GM18526 (cell line): ENCODE results near the gene SLC38A9.

ENCODE experiments used
- POLR2A ChIP-seq: IDR thresholded peaks from 3 replicates; pipeline ENCODE4 v1.6.1; 2011; ENCODE audit not compliant: insufficient read length; ENCODE audit errors: extremely low read depth

Gene SLC38A9

DNA sequence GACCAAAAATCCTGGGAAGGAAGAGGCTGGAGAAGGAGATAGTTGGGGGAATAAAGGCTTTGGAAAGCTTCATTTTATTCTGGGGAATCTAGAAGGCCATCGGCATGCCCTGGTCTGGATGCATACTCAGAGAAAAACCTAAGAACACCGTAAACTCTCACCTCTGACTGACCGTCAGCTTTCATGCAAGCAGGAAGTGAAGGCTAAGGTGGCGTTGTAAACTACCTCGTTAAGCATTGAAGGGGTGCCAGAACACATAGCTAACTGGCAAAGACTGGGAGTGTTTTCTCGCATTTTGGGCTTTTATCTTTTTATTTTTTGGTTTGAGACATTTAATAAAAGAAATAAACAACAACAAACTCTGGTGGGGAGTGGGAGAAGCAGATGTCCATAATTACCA, 2.6 kb upstream of the SLC38A9 start:
- TF ChIP-seq POLR2A = no peak

DNA sequence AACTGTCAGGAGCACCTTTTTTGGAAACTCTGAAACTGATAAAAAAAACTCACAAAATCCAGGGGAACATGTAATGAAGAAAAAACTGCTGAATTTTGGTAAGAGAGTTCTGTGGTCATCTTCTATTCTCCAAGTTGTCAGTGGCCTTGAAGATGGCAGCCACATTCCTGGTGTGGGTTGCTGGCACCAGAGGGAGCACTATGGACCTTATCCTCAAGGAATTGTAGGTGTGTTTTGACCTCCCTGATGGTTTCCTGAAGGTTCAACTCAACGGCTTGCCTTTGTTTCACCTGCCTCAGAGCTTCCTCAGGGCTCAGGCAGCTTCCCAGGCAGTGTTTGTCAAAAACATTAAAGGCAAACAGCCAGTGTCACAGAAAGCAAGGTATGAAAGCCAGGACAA, 2.2 kb upstream of the SLC38A9 start:
- TF ChIP-seq POLR2A = no peak

DNA sequence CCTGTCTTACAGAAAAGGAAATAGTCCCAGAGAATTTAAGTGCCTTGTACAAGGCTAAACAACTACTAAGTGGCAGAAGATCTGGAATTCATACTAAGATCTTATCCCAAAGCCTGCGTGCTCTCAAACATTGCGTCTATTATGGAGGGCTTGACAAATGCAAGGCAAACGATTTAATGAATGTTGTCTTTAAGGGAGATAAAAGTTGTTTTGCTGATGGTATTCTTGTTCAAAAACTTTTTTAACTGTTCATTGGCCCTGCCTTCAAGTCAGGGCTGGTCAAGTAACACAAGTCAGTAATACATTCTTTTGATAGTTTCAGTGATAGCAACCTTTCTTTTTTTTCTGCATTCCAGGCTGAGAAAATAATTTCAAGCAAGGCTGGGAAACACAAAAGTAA, 1.7 kb upstream of the SLC38A9 start:
- no peak for TF ChIP-seq POLR2A

DNA sequence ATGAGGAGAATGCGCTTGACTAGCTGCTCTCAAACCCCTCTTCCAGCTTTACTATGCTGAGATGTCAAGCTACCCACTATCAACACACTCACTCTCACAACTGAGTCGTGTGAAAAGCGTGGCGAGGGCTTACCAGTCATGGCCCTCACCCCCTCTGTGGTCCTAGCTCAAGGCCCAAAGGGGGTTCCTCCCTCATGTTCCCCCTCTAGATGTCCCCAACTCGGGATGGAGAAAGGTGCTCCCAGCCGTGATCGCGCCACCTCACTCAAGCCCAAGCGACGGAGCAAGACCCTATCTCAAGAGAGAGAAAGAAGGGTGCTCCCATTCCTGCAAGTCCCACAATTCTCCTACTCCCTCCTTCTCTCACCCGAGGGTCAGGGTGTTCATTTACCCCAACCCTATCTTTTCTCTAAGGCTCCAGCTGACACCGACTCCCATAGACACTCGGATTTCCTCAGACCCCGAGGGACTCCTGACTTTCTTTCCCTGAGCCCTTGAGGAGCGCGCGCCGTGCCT, 559 bp downstream of the SLC38A9 start:
- TF ChIP-seq POLR2A = no peak

DNA sequence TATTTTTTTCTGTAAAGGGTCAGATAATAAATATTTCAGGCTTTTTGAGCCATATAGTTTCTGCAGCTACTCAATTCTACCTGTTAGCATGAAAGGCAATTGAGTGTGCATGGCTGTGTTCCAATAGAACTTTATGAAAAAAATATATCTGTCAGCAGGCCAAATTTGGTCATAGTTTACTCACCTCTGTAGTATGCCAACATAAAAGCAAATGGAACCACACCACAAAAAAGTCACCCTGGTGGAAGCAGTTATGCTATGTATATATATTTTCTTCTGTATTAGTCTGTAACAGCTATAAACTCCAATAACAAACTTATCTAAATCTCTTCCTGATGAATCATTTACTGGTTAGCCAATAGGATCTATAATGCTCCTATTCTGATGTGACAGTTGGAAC, 3.4 kb downstream of the SLC38A9 start:
- no peak for TF ChIP-seq POLR2A

DNA sequence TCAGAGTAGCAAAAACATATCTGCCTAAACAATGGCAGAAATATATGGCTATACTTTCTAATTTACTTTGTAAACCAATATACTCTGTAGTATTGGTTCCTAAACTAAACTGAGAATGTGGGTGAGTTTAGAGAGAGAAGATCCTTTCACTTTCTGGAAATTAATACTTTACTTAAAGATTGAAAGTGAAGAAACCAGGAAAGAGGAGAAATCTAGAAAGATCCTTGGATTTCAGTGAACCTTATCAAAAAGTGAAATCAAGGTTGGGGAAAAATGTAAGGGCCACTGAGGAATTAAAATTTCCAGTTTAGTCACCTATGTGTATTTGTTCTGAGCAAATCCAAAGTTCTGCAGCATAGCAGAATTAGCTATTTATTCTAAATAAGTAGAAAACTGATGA, 5.9 kb downstream of the SLC38A9 start:
- TF ChIP-seq POLR2A = no peak

DNA sequence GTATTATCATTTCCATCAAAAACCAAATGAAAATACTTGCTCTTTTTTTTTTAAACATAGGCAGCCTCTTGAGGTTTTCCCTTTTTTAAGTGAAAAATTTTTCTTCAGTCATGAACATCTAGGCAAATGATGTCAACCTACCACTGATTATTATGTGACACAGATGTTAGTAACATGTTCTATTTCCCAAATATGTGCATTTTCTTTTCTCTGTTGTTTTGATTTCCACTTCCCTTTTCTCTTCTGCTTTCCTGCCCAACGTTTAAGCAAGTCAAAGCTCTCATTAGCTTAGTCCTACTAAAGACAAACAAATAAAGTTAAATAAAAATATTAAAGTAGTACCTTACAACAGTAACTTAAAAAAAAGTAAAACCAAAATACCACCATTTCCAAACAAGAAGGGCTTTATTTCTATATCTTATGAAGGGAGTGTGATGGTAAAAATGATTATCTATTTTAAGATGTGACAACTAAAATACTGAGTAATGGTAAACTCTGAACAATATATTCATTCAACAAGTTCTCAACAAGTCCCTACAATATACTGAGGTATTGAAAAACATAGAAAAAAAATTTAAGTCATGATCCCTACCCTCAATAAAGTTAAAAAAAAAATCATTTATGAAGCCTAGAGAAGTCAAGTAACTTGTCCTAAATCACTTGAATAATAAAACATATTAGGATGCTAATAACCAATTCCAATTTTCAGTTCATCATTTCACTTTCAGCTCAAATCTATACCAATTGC, 9.4 kb downstream of the SLC38A9 start:
- TF ChIP-seq POLR2A = no peak

DNA sequence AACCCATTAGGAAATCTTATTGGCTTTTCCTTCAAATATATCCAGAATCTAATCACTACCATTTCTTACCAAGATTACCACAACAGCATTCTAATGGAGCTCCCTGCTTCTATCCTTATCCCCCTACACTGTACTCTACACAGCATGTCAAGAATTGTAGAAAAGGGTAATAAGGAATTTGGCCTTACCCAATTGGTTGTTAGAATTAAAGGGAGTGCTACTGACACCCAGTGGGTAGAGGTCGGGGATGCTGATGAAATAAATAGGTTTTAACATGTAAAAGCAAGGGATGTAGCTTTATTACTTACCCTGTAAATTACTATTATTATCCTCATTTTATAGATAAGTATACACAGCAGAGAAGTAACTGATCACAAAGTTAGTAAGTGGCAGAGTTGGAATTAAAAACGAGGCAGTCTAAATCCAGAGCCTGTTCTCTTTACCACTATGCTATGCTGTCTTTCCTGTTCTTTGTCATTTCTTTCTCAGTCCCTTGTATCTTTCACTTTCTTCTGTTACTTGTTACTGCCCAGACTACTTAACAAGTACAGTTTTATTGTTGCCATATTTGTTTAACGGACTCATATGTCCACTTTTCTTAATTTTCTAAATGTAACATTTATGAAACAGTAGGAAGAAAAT, 10.5 kb downstream of the SLC38A9 start:
- no peak for TF ChIP-seq POLR2A

DNA sequence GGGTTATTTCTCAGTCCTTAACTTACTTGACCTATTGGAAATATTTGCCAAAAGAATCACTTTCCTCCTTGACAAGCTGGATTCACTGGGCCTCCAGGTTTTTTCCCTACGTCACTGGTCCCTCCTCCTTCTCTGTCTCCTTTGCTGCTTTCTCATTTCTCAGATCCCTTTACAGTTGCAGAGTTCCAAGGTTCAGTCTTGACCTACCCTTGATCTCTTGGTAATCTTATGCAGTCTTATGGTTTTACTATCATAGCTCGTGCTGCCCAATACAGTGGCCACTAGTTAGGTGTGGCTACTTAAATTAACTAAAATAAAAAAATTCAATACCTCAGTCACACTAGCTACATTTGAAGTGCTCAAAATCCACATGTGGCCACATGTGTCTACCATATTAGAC, 11.4 kb downstream of the SLC38A9 start:
- no peak for TF ChIP-seq POLR2A

DNA sequence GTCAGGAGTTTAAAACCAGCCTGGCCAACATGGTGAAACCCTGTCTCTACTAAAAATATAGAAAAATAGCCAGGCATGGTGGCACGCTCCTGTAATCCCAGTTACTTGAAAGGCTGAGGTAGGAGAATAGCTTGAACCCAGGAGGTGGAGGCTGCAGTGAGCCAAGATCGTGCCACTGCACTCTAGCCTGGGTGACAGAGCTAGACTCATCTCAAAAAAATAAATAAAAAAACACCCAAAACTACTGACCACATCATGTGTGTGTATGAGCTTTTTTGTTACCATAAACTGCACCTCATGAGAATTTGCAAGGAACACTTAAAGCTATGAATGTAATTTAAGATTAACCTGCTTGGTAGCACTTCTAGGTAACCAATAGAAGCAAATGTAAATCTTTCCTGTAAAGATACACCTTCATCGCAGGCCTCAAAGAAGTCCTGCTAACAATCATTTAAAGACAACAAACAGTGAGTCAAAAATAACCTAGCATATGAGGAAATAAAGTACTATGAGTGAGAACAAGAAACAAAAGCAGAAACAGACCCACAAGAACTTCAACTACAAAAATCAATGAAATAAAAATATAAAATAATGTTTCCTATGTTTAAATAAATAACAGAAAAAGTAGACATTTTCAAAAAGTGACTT, 13.0 kb downstream of the SLC38A9 start:
- no peak for TF ChIP-seq POLR2A

DNA sequence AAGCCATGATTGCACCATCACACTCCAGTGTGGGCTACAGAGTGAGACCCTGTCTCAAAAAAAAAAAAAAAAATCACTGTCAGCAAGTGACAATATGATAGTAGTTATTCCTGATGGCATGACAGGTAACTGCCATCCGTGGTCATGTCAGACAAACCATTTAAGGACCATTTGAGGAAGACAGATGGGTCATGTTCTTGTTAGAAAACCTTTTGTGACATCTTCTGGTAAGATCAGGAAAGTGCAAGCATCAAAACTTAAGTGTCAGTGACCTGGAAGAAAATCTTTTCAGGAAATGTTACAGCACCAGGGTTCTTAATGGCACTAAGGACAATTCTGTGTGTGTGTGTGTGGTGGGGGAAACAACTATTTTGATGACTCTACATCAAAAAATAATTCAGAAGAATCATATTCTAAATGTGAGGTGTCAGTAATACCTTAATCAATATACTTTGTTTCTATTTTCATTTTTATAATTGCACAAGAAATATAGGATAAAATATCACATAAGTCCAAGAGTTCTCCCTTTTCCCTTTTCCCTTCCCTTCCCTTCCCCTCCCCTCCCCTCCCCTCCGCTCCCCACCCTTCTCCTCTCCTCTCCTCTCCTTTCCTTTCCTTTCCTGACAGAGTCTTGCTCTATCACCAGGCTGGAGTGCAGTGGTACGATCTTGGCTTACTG, 17.8 kb downstream of the SLC38A9 start:
- TF ChIP-seq POLR2A = no peak

DNA sequence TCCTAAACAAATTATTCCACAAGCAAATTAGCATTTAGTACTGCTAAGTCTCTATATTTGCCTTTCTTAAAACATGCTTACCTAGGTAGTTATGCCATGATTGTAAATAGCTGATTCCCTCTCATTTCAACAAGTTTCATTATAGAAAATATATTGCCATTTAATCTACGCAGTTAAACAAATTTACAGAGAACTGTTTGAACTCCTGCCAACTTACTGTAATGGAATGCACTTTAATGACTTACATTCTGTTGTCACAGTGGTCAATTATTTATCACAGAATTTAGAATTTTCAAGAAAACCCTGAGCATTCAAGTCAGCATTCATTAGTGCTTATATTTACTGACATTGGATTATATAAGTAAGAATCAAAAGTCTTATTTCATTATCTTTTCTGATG, 19.6 kb downstream of the SLC38A9 start:
- TF ChIP-seq POLR2A = no peak

DNA sequence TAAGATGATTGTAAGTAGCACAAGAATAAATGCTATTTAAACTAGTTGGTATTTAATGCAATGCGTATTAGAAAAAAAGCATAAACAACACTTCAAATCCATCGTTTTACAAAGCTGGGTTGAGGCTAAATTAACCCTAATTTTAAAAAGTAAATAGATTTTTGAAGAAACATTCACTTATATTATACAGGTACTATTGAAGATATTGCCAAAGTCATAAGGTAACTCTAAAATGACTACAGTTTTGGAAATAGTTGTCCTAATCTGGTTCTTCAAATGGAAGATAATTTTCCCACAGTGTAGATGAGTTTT, 20.1 kb downstream of the SLC38A9 start:
- no peak for TF ChIP-seq POLR2A

DNA sequence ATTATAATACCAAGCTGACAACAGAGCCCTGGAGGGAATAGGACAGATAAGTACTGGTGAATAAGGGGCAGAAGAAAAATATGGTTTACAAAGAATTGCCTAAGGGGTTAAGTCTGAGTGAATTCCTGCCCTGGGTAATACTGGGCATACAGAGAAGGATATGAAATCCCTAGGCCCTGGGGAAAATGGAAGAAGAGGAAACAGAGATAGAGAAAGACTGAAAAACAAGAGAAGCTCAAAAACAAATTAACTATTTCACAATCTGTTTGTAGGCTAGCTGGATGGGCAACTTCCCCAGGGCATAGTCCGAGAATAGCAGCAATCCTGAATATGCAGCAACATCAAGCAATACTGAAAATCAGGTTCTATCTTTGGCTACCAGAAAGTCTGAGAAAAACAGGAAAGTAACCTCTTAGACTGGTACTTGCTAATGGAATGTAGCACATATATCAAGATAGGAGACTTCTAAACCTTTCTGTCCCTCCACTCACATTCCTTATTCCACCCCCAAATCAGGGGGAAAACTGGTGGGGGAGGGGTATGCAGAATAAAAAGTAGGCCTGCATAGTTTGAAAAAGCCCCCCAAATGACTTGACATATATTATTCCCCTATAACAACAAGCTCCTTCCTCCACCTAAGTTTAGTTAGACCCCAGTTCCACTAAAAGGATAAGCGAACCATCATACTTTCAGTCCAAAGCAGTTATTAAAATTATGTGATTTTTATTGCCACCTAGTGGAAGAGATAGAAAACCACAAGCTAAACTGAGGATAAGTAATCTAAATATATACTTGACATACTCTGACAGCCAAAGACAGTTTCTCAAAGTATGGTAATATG, 20.6 kb downstream of the SLC38A9 start:
- TF ChIP-seq POLR2A = no peak

DNA sequence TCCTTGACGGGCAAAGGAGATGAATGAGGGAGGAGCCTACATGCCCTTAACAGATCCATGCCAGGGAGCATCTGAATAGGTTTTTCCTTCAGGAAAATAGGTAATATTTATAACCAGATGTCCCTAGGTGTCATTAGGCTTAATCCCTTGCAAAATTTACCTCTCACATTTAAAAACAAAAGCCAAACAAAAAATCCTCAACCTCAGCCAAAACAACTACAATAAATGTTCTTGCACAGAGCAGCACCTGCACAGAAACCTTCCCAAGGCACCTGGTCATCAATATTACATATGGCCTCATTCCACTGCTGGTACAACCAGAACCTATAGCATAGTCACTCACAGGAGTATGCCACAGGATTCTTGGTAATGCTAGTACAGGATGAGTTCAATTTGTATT, 30.1 kb downstream of the SLC38A9 start:
- TF ChIP-seq POLR2A = no peak

DNA sequence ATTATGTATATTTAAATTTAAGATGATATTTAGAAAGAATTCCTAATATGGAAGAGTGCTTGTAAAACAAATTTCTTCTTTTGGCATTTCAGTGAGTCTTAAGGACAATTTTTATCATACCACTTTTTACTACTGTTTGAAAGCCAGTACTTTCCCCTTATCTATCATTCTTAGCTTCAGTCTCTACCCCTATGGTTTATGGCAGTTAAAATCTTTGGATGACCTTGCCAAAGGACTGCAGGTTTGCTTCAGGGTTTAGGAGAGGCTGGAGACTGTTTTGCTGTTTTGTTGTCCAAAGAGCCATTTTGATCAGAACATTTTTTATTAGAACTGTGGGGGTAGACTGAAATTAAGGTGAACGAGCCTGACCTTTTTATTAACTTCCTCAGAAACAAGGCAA, 30.8 kb downstream of the SLC38A9 start:
- TF ChIP-seq POLR2A = no peak

DNA sequence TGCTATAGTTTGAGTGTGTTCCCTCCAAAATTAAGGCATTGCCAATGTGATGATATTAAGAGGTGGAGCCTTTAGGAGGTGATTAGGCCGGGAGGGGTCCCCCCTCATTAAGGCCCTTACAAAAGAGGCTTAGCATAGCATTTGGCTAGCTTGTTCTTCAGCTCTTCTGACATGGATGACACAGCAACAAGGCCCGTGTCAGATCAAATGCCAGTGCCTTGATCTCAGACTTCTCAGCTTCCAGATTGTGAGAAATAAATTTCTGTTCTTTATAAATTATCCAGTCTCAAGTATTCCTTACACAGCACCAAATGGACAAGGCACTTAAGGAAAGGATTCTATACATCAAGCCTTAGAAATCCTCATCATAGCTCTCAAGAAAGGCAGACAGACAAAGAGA, 31.8 kb downstream of the SLC38A9 start:
- TF ChIP-seq POLR2A = no peak
